Heart left ventricle (tissue), 13 donors: ENCODE results near the gene ELP2.

ENCODE experiments used
- POLR2A ChIP-seq, 2 donors: fragments of 450-650 bp; IDR thresholded peaks; one replicate each; pipeline ENCODE4 v1.6.1; 2017; ENCODE audit warnings: antibody characterized with exemption in 2 of 2, mild to moderate bottlenecking in 2 of 2, moderate library complexity in 2 of 2
- TF ChIP-seq, protein P1 (sequence below), 12 donors: fragments of 200-600 bp; sonication (generic) in 4 of 12; IDR thresholded peaks; one replicate each; pipeline versions ENCODE4 v1.5.0 to v1.8.0; 2018 to 2022; ENCODE audit warnings: antibody characterized with exemption in 12 of 12, mild to moderate bottlenecking in 5 of 12
- donor health status: ischemic (EF 13 %, LVEDD 7.1; RV severe dilation, severe dysfunction).
- donor health status: DM: no; HTN: yes; CAD: no.
- donor health status: DM: no; HTN: no; CAD: no.
- donor health status: ischemic (EF 25% LVEDD 6.9; RV normal size, moderate dysfunction).
- donor health status: ischemic (EF 25% LVEDD 5.7; RV mildly dilated, moderate dysfunction).
- donor health status: ischemic (EF 35%, LVEDD 5.7; RV mildly dilated, moderate dysfunction).
- donor health status: nonischemic (EF 11% LVEDD 7.7; RV severe dilation, severe dysfunction).
- donor health status: DM: yes; HTN: yes; CAD: no.
- donor health status: PGD.
- donor health status: ischemic (EF 29% LVEDD 5.4; RV normal size, mild dysfunction).
- donor health status: nonischemic (EF 23%, LVEDD 6.1; RV moderate dilation, normal function).

DNA sequence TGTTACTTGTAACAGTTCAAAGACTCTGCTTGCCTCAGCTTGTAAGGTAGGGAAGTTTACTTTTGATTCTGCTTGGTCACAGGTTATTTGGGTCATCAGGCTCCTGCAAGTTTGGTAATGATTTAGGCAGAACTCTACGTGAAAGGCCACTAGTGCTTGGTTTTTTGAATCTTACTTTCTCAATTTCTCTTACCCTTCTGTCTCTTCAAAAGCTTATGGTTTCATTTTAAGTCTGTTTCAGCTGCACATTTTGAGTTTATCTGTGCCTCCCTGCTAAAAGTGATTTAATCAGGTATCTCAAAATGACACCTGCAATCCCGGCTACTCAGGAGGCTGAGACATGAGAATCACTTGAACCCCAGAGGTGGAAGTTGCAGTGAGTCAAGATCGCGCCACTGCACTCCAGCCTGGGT lies 31.3 kb downstream of the ELP2 start:
- TF ChIP-seq, protein P1, sequence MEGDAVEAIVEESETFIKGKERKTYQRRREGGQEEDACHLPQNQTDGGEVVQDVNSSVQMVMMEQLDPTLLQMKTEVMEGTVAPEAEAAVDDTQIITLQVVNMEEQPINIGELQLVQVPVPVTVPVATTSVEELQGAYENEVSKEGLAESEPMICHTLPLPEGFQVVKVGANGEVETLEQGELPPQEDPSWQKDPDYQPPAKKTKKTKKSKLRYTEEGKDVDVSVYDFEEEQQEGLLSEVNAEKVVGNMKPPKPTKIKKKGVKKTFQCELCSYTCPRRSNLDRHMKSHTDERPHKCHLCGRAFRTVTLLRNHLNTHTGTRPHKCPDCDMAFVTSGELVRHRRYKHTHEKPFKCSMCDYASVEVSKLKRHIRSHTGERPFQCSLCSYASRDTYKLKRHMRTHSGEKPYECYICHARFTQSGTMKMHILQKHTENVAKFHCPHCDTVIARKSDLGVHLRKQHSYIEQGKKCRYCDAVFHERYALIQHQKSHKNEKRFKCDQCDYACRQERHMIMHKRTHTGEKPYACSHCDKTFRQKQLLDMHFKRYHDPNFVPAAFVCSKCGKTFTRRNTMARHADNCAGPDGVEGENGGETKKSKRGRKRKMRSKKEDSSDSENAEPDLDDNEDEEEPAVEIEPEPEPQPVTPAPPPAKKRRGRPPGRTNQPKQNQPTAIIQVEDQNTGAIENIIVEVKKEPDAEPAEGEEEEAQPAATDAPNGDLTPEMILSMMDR (IDR thresholded peaks at IDR 0.05): no peak
- no peak for TF ChIP-seq POLR2A (IDR thresholded peaks at IDR 0.05)
